ENCODE data around the gene DCAF17. TPM values are rescaled to one million over a fixed set of nuclear protein-coding genes. Genes with fewer than 3 reads are reported as not detected.
"Not testable (repeated sequence)": the region's sequence is repeated elsewhere in the genome, so short reads cannot be mapped to it uniquely, and the experiment has no call there.

DCAF17 gene
- total RNA-seq, 1 donor from 2014 or later: 53.8 TPM

DNA sequence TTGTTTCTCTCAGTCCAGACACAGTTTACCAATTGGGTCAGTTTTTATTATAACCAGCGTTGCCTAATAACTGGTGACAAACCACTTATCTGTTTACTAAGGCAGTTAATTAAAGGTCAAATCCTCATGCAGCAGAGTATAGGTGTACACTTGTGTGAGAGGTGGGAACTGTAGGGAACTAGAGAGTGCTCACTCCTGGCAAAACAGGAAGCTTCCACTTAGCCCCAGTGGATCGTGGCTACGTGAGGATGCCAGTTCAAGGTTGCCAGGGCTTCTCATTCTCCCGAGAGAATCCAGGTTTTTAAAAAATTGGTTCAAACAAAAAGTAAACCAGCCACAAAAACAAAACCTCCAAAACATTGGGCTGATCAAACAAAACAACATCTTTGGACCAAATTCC lies 96.4 kb downstream of the DCAF17 start:
- Mint-ChIP-seq H3K27ac (no peak overlapping the region), H3K36me3 (peaks cover 2% of the 10 kb centered on the region), H3K9me3 (peaks cover 6% of the 10 kb centered on the region), H3K27me3 (ENCODE audit: insufficient read depth, low read depth) (no peaks in the 10 kb centered on the region), H3K4me1 (peaks cover 8% of the 10 kb centered on the region), H3K4me3 (no peak overlapping the region)
- H3K79me2 ChIP-seq (ENCODE audit: low read depth): no peaks in the 10 kb centered on the region
- no peaks in the 10 kb centered on the region for H3F3A ChIP-seq (ENCODE audit: low read depth)
- no peak for DNase-seq (ENCODE audit: low spot score)
- peaks cover 3% of the 10 kb centered on the region for H3K4me1 ChIP-seq
- no peak overlapping the region for H2AFZ ChIP-seq (replicated peaks)
- H3K36me3 ChIP-seq: no peaks in the 10 kb centered on the region
- no peaks in the 10 kb centered on the region for H4K20me1 ChIP-seq (ENCODE audit: low read depth)
- no peaks in the 10 kb centered on the region for H3K9me3 ChIP-seq (ENCODE audit: low read depth)
- H3K27ac ChIP-seq: no peak overlapping the region
- H3K4me2 ChIP-seq: no peak overlapping the region
- no peak for TF ChIP-seq EZH2phosphoT487 (IDR thresholded peaks at IDR 0.05)
- TF ChIP-seq, protein P1, sequence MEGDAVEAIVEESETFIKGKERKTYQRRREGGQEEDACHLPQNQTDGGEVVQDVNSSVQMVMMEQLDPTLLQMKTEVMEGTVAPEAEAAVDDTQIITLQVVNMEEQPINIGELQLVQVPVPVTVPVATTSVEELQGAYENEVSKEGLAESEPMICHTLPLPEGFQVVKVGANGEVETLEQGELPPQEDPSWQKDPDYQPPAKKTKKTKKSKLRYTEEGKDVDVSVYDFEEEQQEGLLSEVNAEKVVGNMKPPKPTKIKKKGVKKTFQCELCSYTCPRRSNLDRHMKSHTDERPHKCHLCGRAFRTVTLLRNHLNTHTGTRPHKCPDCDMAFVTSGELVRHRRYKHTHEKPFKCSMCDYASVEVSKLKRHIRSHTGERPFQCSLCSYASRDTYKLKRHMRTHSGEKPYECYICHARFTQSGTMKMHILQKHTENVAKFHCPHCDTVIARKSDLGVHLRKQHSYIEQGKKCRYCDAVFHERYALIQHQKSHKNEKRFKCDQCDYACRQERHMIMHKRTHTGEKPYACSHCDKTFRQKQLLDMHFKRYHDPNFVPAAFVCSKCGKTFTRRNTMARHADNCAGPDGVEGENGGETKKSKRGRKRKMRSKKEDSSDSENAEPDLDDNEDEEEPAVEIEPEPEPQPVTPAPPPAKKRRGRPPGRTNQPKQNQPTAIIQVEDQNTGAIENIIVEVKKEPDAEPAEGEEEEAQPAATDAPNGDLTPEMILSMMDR (IDR thresholded peaks at IDR 0.05): no peak
- H3K27me3 ChIP-seq: no peaks in the 10 kb centered on the region
- no peak overlapping the region for H3K9ac ChIP-seq
- no peak overlapping the region for H3K4me3 ChIP-seq

DNA sequence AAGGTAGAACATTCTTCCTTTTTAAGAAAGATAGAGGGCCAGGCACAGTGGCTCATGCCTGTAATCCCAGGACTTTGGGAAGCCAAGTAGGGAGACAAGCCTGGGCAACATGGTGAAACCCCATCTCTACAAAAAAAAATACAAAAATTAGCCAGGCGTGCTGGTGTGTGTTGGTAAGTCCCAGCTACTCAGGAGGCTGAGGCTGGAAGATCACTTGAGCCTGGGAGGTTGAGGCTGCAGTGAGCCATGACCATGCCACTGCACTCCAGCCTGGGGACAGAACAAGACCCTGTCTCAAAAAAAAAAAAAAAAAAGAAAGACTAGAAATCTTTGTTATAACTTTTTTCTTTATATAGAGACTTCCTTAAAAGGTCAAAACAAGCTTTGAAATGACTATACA lies 96.8 kb downstream of the DCAF17 start:
- H3F3A ChIP-seq (ENCODE audit: low read depth); H3K4me1 Mint-ChIP-seq; H2AFZ ChIP-seq (replicated peaks); H3K4me2 ChIP-seq; H3K4me3 Mint-ChIP-seq; H3K27me3 ChIP-seq; H3K36me3 ChIP-seq; H3K27ac ChIP-seq; H3K4me1 ChIP-seq; H3K36me3 Mint-ChIP-seq; H3K79me2 ChIP-seq (ENCODE audit: low read depth); H3K9ac ChIP-seq; H3K4me3 ChIP-seq; DNase-seq (ENCODE audit: low spot score); H3K27ac Mint-ChIP-seq; H3K27me3 Mint-ChIP-seq (ENCODE audit: insufficient read depth, low read depth); H3K9me3 Mint-ChIP-seq; H3K9me3 ChIP-seq (ENCODE audit: low read depth); H4K20me1 ChIP-seq (ENCODE audit: low read depth): not testable (repeated sequence)

DNA sequence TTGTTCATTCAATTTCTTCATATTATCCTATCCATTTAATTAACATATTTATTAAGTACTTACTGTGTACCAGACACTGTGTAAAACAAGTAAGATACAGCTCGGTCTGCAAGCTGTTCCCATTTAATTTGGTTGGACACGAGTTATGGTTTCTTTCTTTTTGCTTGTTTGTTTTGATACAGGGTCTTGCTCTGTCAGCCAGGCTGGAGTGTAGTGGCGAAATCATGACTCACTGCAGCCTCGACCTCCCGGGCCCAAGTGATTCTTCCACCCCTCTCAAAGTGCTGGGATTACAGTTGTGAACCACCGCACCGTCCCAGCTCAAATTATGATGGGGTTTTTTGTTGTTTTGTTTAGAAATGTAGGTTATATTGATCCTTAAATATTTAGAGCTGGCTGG lies 97.3 kb downstream of the DCAF17 start:
- no peaks in the 10 kb centered on the region for H4K20me1 ChIP-seq (ENCODE audit: low read depth)
- H3F3A ChIP-seq (ENCODE audit: low read depth): no peaks in the 10 kb centered on the region
- H3K27me3 Mint-ChIP-seq (ENCODE audit: insufficient read depth, low read depth): no peaks in the 10 kb centered on the region
- no peak overlapping the region for H3K4me3 ChIP-seq
- H3K9me3 Mint-ChIP-seq: peaks cover 6% of the 10 kb centered on the region
- H3K27ac ChIP-seq: no peak overlapping the region
- no peak overlapping the region for H2AFZ ChIP-seq (replicated peaks)
- H3K4me3 Mint-ChIP-seq: no peak overlapping the region
- TF ChIP-seq, protein P1 (IDR thresholded peaks at IDR 0.05): no peak
- TF ChIP-seq EZH2phosphoT487 (IDR thresholded peaks at IDR 0.05) (no peak), EZH2 (IDR thresholded peaks at IDR 0.05) (no peak)
- H3K9ac ChIP-seq: no peak overlapping the region
- H3K36me3 ChIP-seq: no peaks in the 10 kb centered on the region
- H3K4me1 ChIP-seq: peaks cover 3% of the 10 kb centered on the region
- H3K9me3 ChIP-seq (ENCODE audit: low read depth): no peaks in the 10 kb centered on the region
- DNase-seq (ENCODE audit: low spot score): no peak
- H3K4me1 Mint-ChIP-seq: peaks cover 8% of the 10 kb centered on the region
- H3K4me2 ChIP-seq: no peak overlapping the region
- H3K79me2 ChIP-seq (ENCODE audit: low read depth): no peaks in the 10 kb centered on the region
- H3K27me3 ChIP-seq: no peaks in the 10 kb centered on the region
- H3K27ac Mint-ChIP-seq: no peak overlapping the region
- peaks cover 2% of the 10 kb centered on the region for H3K36me3 Mint-ChIP-seq

DNA sequence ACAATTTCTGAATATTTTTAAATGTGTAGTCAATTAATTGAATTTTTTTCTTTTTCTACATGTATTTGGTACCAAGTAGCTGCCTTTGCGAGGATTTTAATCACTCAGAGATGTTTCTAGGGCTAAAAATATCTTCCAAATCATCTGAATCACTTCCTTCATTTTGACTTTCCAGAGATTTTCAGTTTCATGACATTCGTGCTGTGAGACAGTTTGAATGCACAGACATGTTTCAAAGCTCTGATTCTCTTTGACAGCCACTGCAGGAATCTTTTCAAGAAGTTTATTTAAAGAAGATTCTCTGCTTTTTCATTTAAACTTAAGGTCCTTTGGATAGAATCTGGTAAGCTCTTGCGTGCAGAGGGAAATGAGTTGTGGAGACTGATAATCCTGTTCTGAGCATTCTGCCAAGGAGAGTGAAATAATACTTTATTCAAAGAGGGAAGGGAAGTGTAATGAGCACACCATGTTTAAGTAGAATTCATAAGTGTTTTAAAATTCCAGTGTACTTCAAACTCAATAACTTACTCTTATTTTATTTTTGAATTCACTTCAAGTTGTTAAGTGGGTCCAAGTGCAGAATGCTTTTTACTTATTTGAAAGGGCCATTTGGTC lies 97.9 kb downstream of the DCAF17 start:
- Histone ChIP-seq H4K20me1 (ENCODE audit: low read depth) (no peaks in the 10 kb centered on the region), H3K79me2 (ENCODE audit: low read depth) (no peaks in the 10 kb centered on the region), H3K27me3 (no peaks in the 10 kb centered on the region), H3K4me3 (no peak overlapping the region), H3F3A (ENCODE audit: low read depth) (no peaks in the 10 kb centered on the region), H3K9me3 (ENCODE audit: low read depth) (no peaks in the 10 kb centered on the region), H3K9ac (no peak overlapping the region), H3K4me1 (no peaks in the 10 kb centered on the region), H3K4me2 (no peak overlapping the region), H3K27ac (no peak overlapping the region), H2AFZ (replicated peaks) (no peak overlapping the region), H3K36me3 (no peaks in the 10 kb centered on the region)
- no peak for DNase-seq (ENCODE audit: low spot score)
- TF ChIP-seq EZH2phosphoT487 (IDR thresholded peaks at IDR 0.05) (no peak), EZH2 (IDR thresholded peaks at IDR 0.05) (no peak)
- TF ChIP-seq, protein P1 (IDR thresholded peaks at IDR 0.05): no peak
- Mint-ChIP-seq H3K27me3 (ENCODE audit: insufficient read depth, low read depth) (no peaks in the 10 kb centered on the region), H3K4me1 (peaks cover 8% of the 10 kb centered on the region), H3K27ac (peak overlapping the region; percentile 28), H3K9me3 (peaks cover 6% of the 10 kb centered on the region), H3K36me3 (peaks cover 2% of the 10 kb centered on the region), H3K4me3 (no peak overlapping the region)
